ENCODE results near the gene ZDHHC20.

ZDHHC20 gene

DNA sequence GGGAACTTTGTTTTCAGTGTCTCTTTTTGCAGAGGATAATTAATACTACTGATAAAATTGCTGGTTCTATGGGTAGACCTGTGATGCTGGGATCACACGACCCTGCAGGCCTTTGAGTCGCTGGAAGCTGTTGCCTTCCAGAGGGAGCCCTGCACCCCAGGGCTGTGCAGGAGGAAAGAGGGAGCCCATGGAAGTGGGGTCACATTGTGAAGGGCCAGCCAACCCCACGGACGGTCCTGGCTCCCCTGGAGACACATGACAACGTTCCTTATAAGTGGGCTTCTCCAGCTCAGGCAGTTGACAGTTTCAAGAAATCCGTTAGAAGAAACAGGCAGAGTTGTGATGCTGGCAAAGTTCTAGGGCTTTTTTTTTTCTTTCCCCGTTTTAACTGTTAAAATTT, 98.0 kb downstream of the ZDHHC20 start:
- DNase-seq (ENCODE audit: low spot score) = no peak

DNA sequence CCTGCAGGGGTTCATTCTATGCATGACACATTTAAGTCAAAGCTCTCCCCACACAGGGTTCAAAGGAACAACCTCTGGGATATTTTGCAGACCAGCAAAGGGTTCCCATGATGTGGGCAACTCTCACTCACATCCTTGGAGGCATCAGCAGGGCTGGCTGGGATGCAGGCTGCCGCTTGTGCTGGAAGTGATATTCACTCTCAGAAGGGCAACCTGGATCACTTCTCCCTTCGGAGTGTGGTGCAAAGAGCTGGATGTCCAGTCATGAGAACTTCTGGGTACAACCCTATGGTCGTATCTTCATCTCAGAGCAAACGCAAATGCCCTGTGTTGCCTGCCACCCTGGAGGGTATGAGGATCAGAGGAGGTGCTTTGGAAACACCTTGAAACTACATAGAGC, 98.6 kb downstream of the ZDHHC20 start:
- no peak for DNase-seq (ENCODE audit: low spot score)

- no peak for DNase-seq (ENCODE audit: low spot score)
Observed at GRCh38 chr13:21359855-21360254, 99.2 kb downstream of the ZDHHC20 start.

DNA sequence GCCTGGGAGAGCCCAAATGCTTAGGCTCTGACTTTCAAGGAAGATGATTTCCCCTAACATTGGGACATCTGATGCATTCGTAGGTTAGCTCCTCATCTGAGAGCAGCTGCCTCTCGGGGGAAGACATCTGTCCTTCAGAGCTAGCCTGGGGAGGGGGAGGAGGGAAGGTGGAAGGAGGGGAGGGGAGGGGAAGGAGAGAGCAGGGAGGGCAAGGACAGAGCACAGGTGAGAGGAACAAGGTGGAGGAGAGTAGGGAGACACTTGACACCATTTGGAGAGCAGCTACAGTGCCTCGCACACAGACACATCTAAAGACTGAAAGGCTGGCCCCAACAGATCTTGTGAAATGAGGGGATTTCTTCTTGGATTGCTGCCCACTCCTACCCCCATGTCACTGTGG, 103.8 kb downstream of the ZDHHC20 start:
- DNase-seq (ENCODE audit: low spot score) = no peak

GRCh38 chr13:21354721-21355120, 104.4 kb downstream of the ZDHHC20 start:
- DNase-seq (ENCODE audit: low spot score) = no peak

GRCh38 chr13:21348488-21349120, 110.5 kb downstream of the ZDHHC20 start:
- no peak for DNase-seq (ENCODE audit: low spot score)

DNA sequence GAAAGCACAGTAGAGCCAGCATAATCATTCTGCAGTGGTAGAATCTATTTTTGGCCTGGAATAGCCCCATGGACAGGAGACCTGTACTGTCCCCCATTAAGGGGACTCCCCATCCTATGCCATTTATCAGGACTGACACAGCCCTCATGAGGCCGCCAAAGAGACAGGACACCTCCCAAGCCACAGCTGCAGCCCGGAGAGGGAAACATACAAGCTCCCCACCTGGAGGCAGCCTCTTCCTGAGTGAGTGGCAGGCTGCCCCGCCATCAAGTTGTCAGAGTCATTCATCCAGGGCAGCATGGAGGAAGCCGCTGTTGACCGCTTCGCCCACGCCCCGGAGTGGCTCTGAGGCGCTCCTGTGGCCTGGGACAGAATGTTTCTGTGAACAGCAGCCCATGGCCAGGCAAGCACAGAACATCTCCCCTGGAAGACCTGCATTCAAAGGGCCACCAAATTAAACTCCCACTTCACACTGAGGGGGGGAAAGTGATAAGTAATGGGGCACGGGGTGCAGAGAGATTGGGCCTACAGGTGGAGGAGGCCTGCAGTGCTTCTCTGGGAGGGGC, 111.3 kb downstream of the ZDHHC20 start:
- no peak for DNase-seq (ENCODE audit: low spot score)

DNA sequence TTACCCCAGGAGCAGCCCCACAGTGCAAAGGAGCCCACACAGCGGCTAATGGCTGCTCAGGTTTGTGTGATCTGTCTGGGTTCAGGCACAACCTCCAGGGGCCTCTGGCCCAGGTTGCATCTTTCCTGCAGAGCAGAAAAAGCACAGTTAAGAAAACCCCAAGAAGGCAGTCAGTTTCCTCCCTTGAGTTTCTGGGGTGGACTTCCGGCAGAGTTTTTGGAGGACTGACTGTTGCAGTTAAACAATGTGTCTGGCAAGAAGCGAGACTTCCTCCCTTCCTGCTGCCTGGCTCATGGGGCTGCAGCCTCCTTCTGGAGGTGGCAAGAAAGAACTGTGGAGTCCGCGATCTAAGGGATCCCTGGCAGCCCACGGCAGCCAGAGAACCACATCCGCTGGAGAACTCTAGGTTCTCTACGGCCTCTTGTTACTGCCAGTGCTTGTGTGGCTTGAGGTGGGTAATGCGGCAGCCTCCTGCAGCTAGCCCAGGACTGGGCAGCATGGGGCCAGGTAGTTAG, 114.4 kb downstream of the ZDHHC20 start:
- no peak for DNase-seq (ENCODE audit: low spot score)

- DNase-seq (ENCODE audit: low spot score) = no peak
Observed at GRCh38 chr13:21343659-21344058, 115.4 kb downstream of the ZDHHC20 start.

- no peak for DNase-seq (ENCODE audit: low spot score)
Observed at GRCh38 chr13:21342699-21343442, 116.2 kb downstream of the ZDHHC20 start.

GRCh38 chr13:21341637-21342422, 117.3 kb downstream of the ZDHHC20 start:
- DNase-seq (ENCODE audit: low spot score) = no peak

DNA sequence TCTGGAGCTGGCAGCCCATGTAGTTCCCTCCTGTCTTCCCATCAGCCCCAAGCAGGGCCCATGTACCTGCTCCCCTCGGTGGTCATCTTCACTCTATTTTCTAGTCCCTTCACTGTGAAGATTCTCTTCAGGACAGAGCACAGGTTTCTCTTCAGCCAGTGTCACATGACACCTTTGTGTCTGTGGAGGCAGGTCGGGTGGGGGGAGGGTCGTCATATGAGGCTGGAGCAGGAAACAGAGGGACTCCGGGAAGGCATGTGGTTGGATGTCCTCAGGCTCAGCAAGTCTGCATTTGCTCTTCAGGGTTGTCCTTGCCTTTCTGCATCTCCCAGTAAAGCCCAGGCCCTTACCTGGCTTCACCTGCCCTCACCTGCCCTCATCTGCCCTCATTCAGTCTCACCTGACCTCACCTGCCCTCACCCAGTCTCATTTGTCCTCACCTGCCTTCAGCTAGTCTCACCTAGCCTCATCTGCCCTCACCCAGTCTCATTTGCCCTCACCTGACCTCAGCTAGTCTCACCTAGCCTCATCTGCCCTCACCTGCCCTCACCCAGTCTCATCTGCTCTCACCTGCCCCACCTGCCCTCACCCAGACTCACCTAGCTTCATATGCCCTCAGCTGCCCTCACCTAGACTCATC, 120.3 kb downstream of the ZDHHC20 start:
- DNase-seq (ENCODE audit: low spot score) = no peak

GRCh38 chr13:21338156-21338555, 120.9 kb downstream of the ZDHHC20 start:
- DNase-seq (ENCODE audit: low spot score) = no peak

DNA sequence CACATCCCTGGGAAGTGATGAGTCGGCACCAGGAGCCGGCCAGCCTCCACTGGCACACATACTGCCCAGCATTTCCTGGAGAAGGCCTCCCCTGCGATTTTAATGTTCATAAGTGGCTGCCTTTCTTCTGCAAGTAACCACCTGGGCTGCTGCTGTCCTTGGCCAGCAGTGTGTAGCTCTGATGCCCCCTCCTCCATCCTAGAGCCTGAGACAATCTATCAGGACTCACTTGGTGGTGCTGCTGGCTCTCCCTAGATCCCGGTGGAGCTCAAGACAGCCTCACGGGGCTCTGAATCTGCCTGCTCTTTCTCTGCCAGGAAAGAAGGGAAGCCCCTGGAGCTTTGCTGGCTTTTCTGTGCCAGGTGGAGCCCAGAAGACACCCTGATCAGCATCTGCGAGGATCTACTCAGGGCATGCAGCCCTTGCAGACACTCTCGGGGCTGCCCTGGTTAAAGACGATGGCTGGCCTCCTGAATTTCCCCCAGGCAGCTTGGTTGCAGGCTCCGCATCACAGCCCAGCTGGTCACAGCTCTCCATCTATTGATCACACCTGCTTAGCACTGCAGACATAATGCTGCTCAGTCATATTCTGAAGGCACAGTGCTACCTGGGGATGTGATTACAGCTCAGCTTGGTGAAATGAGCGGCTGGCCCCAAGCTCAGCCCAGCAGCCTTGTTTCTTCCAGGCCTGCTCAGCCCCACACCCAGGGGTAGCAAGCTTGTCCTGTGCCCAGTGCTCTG, 122.3 kb downstream of the ZDHHC20 start:
- DNase-seq (ENCODE audit: low spot score) = no peak

- no peak for DNase-seq (ENCODE audit: low spot score)
Observed at GRCh38 chr13:21333186-21333585, 125.9 kb downstream of the ZDHHC20 start.

- DNase-seq (ENCODE audit: low spot score) = no peak
Observed at GRCh38 chr13:21330126-21330861, 128.8 kb downstream of the ZDHHC20 start.

DNA sequence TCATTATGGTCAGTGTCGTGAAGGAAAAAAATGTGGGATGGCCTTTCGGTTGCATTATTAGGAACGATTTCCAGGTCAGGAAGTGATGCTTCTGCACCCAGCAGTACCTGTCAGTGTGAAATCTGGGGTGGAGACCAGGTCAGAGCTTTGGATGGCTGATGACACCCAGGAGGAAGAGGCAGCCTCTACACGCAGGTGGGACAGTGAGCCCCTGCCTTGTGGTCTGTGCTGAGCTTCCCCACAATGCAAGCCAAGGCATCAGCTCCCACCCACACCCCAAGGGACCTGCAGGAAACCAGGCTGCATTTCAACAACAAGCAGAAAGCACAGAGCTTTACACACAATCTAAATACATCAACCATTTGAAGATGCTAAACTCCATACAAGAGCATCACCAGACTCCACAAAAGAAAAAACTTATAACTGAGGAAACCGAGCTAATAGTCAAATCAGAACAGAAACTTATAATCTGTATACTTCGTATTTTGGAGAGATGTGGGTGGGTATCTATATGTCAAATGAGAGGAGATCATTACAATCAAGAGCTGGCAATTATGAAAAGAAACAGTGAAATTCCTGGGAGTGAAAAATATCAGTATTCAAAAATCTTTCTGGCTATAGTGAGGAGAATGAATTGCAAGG, 130.1 kb downstream of the ZDHHC20 start:
- DNase-seq (ENCODE audit: low spot score) = no peak

DNA sequence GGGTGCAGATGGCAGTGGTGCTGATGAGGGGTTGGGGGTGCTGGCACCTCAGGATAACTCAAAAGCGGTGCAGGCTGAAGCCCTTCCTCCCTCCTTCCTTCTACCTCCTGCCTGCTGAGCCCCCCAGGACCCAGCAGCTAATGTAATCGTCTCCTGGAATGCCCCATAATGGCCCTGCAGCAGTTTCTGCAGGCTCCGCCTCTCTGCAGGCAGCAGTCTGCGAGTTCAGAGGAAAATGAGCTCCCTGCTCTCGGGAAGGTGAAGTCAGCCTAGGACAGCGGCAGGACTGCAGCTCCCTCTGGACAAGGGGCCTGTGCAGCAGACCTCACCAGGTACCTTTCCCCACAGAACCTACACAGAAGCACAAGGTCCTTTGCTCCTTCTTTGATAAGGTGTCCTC, 130.9 kb downstream of the ZDHHC20 start:
- no peak for DNase-seq (ENCODE audit: low spot score)

GRCh38 chr13:21326155-21327031, 132.7 kb downstream of the ZDHHC20 start:
- no peak for DNase-seq (ENCODE audit: low spot score)

All from RKO (cell line).